ENCODE measurements around the gene ASTN2. TPM values are rescaled to one million over a fixed set of nuclear protein-coding genes. Genes with fewer than 3 reads are reported as not detected.

ASTN2 gene
- total and polyA plus RNA-seq, 9 of the 15 experiments (the other 6 are each of a cell fraction or from before 2014, with no cell fraction given): 0.56 to 3.5 (median 1.9) TPM

DNA sequence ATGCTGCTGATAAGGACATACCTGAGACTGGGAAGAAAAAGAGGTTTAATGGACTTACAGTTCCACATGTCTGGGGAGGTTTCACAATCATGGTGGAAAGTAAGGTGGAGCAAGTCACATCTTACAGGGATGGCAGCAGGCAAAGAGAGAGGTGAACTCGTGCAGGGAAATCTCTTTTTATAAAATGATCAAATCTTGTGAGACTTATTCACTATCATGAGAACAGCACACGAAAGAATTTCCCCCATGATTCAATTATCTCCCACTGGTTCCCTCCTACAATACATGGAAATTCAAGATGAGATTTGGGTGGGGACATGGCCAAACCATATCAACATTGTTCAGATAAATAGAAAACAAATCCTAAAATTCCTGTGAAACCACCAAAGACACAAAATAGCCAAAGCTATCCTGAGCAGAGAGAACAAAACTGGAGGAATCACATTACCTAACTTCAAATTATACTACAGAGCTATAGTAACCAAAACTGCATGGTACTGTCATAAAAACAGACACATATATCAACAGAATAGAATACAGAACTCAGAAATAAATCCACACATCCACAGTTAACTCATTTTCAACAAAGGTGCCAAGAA lies 958.3 kb downstream of the ASTN2 start (continued):
- TF ChIP-seq HBP1 (CRISPR knock-in tag; IDR thresholded peaks at IDR 0.05) (no peak), JUN (IDR thresholded peaks at IDR 0.05; ENCODE audit: borderline replicate concordance, low read depth, low read length) (no peak), JUN (CRISPR knock-in tag; IDR thresholded peaks at IDR 0.05; ENCODE audit: borderline replicate concordance) (no peak), ZFP36 (IDR thresholded peaks at IDR 0.05; ENCODE audit: low read depth, low read length, partially characterized antibody) (peak; percentile 69), ZNF561 (CRISPR knock-in tag; conservative IDR thresholded peaks at IDR 0.05) (no peak), CTBP1 (IDR thresholded peaks at IDR 0.05; ENCODE audit: borderline replicate concordance) (no peak), ZNF57 (CRISPR knock-in tag; IDR thresholded peaks at IDR 0.05) (no peak), BCOR (IDR thresholded peaks at IDR 0.05) (0 out of 2 replicates have a peak, but pooled peaks have one; percentile 16), SMAD2 (IDR thresholded peaks at IDR 0.05; ENCODE audit: low read depth, low read length) (no peak), MTA1 (IDR thresholded peaks at IDR 0.05; ENCODE audit: borderline replicate concordance) (no peak), ZNF766 (CRISPR knock-in tag; conservative IDR thresholded peaks at IDR 0.05) (peak; percentile 88), ZBTB33 (CRISPR knock-in tag; IDR thresholded peaks at IDR 0.05) (no peak), NBN (IDR thresholded peaks at IDR 0.05; ENCODE audit: low read depth) (no peak), SMARCE1 (IDR thresholded peaks at IDR 0.05) (no peak), CHAMP1 (IDR thresholded peaks at IDR 0.05) (peak; percentile 86)
- TF ChIP-seq, protein P1, sequence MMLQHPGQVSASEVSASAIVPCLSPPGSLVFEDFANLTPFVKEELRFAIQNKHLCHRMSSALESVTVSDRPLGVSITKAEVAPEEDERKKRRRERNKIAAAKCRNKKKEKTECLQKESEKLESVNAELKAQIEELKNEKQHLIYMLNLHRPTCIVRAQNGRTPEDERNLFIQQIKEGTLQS (IDR thresholded peaks at IDR 0.05): no peak
- TF ChIP-seq, protein P1 (CRISPR knock-in tag; conservative IDR thresholded peaks at IDR 0.05): no peak
- TF ChIP-seq, protein P2, sequence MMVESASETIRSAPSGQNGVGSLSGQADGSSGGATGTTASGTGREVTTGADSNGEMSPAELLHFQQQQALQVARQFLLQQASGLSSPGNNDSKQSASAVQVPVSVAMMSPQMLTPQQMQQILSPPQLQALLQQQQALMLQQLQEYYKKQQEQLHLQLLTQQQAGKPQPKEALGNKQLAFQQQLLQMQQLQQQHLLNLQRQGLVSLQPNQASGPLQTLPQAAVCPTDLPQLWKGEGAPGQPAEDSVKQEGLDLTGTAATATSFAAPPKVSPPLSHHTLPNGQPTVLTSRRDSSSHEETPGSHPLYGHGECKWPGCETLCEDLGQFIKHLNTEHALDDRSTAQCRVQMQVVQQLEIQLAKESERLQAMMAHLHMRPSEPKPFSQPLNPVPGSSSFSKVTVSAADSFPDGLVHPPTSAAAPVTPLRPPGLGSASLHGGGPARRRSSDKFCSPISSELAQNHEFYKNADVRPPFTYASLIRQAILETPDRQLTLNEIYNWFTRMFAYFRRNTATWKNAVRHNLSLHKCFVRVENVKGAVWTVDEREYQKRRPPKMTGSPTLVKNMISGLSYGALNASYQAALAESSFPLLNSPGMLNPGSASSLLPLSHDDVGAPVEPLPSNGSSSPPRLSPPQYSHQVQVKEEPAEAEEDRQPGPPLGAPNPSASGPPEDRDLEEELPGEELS (CRISPR knock-in tag; IDR thresholded peaks at IDR 0.05; ENCODE audit: borderline replicate concordance): no peak

All from K562 (cell line).